H1 (cell line): ENCODE data around the gene FREM2.

ENCODE experiments used
- ASH2L ChIP-seq: fragments of 200-600, 300-600 bp; sonication (generic); IDR thresholded peaks from one replicate; pipeline ENCODE4 v1.7.1; 2017; ENCODE audit warnings: low read length
- CEBPB ChIP-seq: IDR thresholded peaks from 2 replicates; pipeline ENCODE4 v1.6.1; 2012; ENCODE audit warnings: low read depth, low read length
- CTCF ChIP-seq, 3 experiments: IDR thresholded peaks; 1 replicate in 2 of 3; 2 replicates in 1 of 3; pipeline versions ENCODE4 v1.5.1 to v1.6.1; 2011; ENCODE audit warnings: low read length in 3 of 3, mild to moderate bottlenecking in 3 of 3, inconsistent platforms in 2 of 3, low read depth in 1 of 3, moderate library complexity in 1 of 3; ENCODE audit not compliant: insufficient read depth in 1 of 3; ENCODE audit errors: control extremely low read depth in 1 of 3
- EZH2 ChIP-seq: fragments of 200-600 bp; sonication (generic); IDR thresholded peaks from 2 replicates; pipeline ENCODE4 v1.7.1; 2012; ENCODE audit warnings: low read depth, mild to moderate bottlenecking, moderate library complexity, low read length, inconsistent platforms; ENCODE audit not compliant: severe bottlenecking
- GABPA ChIP-seq: IDR thresholded peaks from 2 replicates; pipeline ENCODE4 v1.6.1; 2011; ENCODE audit warnings: mild to moderate bottlenecking, low read length, moderate library complexity, borderline replicate concordance; ENCODE audit not compliant: insufficient read depth
- JUN ChIP-seq: IDR thresholded peaks from 2 replicates; pipeline ENCODE4 v1.6.1; 2011; ENCODE audit warnings: low read depth, mild to moderate bottlenecking, improper control_type of control experiment, low read length
- MAFK ChIP-seq: IDR thresholded peaks from 2 replicates; pipeline ENCODE4 v1.6.1; 2012; ENCODE audit warnings: low read depth, mild to moderate bottlenecking, improper control_type of control experiment, low read length
- POLR2A ChIP-seq, 2 experiments: IDR thresholded peaks; 1 replicate in 1 of 2; 2 replicates in 1 of 2; pipeline ENCODE4 v1.6.1; 2011; ENCODE audit warnings: low read depth in 2 of 2, low read length in 2 of 2, mild to moderate bottlenecking in 2 of 2; ENCODE audit errors: control extremely low read depth in 1 of 2
- ZNF274 ChIP-seq: IDR thresholded peaks from 2 replicates; pipeline ENCODE4 v1.7.0; 2012; ENCODE audit warnings: low read length, borderline replicate concordance; ENCODE audit errors: extremely low read depth

- no peak for TF ChIP-seq JUN
- no peak for TF ChIP-seq MAFK
- TF ChIP-seq CTCF (IDR thresholded peaks at IDR 0.05; ENCODE audit: control extremely low read depth in 1 of 3, insufficient read depth in 1 of 3, low read depth in 1 of 3, low read length in 3 of 3), result no peak
- TF ChIP-seq ZNF274, result no peak
- no peak for TF ChIP-seq EZH2
- TF ChIP-seq CEBPB, result no peak
- TF ChIP-seq GABPA, result no peak
- TF ChIP-seq POLR2A (IDR thresholded peaks at IDR 0.05; ENCODE audit: control extremely low read depth in 1 of 2, low read depth in 2 of 2, low read length in 2 of 2), result no peak
- TF ChIP-seq ASH2L, result no peak
These were observed 1.4 kb upstream of the FREM2 start for GRCh38 chr13:38685431-38685830.
